ENCODE measurements around the gene DHX32. TPM values are rescaled to one million over a fixed set of nuclear protein-coding genes. Genes with fewer than 3 reads are reported as not detected.

Gene DHX32
- polyA plus RNA-seq, 10 donors: 13.1 to 22.0 (median 18.2) TPM

DNA sequence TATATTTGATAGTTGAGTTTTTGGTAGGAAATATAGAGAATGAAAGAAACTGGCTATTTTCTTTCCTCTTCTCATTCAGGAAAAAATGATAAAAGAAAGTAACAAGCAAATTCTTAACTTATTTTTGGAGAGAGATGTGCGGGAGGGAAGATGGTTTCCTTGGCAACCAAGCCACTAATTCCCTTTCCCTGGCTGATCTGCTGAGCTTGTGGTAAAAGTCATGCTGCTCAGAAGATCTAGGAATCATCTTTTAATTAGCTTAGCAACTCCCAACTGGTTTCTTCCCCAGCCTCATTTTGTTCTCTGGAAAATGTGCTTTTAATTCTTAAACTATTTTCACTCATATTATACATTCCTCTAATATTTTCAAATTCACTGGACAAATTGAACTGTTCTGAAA lies 69.8 kb downstream of the DHX32 start:
- DNase-seq: peak in 1 of 3 donors; percentile 11

- no peak for DNase-seq
These were observed 73.0 kb downstream of the DHX32 start for GRCh38 chr10:125808047-125808446.

- DNase-seq: no peak
These were observed 78.4 kb downstream of the DHX32 start for GRCh38 chr10:125802739-125803138.

DNA sequence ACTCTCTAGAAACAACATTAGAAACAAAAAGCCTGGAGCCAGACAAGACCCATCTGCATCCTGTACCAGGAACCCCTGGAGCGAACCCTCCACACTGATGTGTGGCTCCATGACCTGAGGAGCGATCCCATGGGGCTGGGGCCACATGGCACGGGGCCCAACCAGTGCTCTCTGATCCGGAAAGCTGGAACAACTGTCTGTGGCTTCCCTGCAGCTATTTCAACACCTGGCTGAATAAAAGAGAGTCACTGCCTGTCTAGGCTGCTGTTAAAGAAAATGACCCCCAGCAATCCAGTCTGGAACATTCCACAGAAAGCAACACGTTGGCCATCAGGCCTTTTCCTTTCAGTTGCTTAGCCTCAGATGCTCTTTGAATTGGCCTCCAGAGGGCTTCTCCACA lies 79.0 kb downstream of the DHX32 start:
- DNase-seq: no peak

DNA sequence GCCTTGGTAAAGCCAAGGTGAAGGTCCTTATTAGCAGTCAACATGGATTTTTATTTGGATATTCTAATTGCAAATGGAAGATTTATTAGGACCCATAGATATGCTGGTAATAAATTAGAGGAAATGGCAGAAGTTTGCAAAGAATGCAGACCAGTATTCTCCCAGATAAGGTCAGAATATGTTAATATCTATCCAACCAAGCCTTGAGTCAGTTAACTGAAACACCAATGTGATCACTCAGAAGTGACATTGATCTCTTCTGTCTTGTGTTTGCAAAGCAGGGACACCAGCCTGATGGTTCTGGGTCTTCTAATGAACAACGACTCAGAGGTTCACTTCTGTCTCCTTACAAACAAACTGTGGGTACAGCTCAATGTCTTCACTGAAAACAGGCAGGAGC lies 79.5 kb downstream of the DHX32 start:
- DNase-seq: no peak

GRCh38 chr10:125799451-125800182 lies 81.5 kb downstream of the DHX32 start:
- DNase-seq: no peak

DNA sequence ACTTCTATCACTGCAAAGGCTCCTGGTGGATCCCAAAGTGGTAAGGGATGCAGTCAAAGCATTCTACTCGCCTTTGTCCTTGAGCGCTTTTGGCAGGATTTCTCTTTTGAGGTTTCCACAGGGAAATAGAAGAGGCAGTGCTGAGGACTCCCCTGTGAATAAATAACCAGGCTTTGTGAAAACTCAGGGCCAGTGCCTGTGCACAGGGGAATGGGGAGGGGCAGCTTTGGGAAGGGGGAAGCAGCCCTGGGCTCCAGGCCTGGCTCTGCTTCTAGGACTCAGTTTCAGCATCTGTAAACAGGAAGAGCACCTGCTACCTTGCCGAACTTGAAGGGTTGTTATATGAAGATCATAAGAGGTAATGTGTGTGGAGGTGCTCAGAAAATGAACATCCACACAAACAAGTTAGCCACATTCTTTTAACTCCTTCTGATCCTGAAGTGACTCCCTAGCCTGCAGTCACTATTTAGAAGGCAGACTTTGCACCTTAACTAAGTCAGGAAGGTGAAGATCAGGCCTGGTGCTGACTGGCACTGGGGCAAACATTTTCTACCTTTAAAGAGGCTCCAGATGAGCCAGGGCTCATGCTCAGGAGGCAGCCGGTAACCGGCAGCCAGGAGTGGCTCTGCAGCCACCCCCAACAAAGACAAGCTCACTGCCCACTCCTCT lies 83.0 kb downstream of the DHX32 start:
- DNase-seq: no peak

DNA sequence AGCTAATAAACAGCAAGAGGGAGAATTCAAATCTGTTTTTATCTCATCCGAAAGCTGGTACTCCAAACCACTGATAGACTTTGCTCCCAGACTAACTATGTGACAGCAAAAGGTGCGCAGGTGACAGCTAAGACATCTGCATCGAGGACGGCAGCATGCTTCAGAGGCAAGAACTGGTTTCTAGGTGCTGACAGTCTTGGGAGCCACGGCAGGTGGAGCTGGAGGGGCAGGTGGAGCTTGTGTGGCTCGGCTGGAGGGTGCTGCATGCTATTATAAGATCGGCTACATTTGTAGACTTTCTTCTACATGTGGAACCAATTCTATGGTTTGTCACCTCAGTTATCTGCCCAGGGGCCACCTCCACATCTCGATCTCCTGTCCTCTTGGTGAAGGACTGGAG lies 83.7 kb downstream of the DHX32 start:
- DNase-seq: no peak

DNA sequence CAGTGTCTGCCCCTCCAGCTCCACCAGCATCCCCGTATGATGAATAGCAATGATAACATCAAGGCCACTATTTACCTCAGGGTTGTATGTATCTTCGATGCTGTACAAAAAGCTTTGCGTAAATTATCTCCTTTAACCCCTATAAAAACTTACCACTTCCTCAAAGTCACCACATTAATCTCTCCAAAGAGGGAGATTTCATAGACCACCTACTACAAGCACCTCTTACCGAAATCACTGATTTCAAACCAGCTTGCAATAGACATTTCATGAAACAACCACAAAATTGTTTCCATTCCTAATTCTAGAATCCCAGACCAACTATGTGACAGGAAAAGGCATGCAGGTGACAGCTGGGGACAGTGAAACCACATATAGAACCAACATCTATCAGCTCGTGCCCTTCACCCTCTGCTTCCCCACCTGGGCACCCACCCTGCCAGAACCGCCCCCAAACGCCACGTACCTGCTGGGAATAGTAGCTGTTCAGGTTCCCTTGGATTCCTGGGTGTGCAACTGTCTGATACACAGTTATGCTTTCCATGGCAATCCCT lies 85.4 kb downstream of the DHX32 start:
- DNase-seq: no peak

DNA sequence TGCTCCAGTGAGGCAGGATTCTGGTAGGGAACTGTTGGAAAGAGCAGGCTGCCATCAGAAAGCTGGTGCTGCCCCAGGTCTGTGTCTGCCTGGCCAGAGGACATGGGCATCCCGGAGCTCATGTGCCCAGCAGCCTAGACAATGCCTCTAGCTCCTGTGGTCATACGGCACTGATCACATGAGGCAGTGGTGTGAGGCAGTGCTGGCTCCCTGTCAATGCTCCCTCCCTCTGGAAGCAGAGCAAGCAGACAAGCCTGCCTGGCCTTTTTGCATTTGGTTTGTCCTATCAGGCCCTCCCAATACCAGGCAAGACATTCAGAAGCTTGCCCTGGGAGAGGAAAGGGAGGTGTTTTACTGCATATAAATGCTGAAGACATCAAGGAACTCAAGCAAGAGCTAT lies 86.0 kb downstream of the DHX32 start:
- no peak for DNase-seq

DNA sequence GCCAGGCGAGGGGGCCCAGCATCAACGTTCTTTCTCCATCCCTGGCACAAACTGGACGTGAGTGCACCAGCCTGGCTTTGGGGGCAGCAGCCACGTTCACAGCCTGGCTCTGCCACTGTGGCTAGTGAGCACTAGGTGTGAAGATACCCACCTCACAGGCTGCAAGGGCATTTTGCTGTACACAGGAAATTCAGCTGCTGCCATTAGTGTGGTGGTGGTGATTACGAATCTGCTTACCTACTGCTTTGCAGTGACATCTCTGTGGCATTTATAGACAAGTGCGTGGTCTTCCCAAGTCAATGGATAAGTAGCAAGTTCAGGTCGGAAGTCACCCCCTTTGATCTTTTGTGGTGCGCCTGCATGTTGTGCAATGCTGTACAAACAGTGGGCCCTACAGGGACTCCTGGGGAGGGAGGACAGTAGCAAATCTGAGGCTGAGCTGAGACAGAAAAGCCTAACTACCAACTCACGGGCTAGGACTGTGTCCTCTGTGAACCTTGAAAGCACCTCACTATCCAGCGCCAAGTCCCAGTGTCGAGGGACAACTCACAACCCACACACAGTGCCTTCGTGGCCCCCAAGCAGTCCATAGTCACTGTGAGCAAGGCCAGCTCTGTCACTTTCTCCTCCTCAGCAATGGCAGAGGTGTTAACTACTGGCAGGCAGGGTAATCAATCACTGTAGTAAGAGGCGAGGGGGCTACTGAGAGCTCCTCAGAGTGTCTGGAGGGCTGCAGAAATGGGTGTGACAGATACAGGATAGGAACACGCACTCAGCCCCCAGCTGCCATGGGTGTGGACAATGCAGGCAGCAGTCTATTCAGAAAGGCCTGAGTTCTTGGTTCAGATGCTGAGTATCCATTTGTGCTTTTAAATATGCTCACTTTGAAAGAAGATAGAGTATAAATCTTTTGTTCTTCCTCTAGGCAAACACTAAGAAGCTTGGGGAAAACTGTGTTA lies 88.5 kb downstream of the DHX32 start:
- DNase-seq: no peak

DNA sequence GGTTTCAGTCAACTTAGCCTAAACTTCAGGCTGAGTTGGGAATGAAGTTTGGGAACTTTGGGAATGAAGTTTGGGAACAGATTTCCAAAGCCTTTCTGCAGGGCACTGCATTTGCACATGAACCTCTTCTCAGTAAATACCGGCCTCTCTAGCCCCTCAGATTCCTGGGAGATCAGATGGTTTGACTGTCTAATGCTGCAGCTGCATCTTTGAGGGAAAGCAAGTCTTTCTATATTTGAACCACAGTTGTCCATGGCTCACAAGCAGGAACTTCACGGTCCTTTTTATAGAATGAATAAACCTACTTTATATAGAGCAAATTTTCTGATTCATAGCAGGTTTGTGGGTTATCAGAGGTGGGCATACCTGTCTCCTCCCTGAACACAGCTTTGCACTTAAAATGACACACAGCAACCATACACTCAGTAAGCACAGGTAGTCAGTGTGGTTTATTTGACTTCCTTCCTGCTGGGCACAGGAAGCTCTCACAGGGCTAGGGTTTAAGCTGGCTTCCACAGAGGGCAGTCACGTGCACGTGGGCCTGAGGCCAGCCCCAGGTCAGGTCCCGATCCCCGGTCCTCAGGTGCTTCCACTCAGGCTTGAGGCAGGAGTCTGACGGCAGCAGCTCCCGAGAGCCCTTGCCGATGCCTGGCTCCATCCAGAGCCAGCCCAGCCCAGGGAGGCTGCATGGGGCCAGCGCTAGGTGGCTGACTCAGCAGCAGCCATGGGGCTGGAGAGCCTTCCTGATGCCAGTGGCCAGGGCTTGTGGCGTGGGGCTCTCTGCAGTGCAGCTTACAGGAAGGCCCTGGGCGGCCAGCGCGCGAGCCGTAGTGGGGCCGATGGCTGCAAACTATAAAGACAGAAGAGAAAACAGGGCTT lies 92.7 kb downstream of the DHX32 start:
- no peak for DNase-seq

Other genes with a start within 250 kb of the DHX32 start
- not detected for gene TEX36, start 198.1 kb downstream of the DHX32 start, polyA plus RNA-seq (ENCODE audit: insufficient read length in 10 of 10)
- 10 to 100 TPM; 13.5 to 27.4 (median 21.0) TPM for gene EDRF1, start 161.6 kb downstream of the DHX32 start, polyA plus RNA-seq (ENCODE audit: insufficient read length in 10 of 10)
- gene MMP21, start 105.5 kb downstream of the DHX32 start, polyA plus RNA-seq (ENCODE audit: insufficient read length in 10 of 10): under 1 TPM; 0.16 to 0.56 (median 0.33) TPM
- gene UROS, start 58.0 kb downstream of the DHX32 start, polyA plus RNA-seq (ENCODE audit: insufficient read length in 10 of 10): 10 to 100 TPM; 43.6 to 61.3 (median 55.9) TPM
- 10 to 100 TPM; 51.8 to 68.3 (median 60.1) TPM for gene BCCIP, start 57.7 kb downstream of the DHX32 start, polyA plus RNA-seq (ENCODE audit: insufficient read length in 10 of 10)
- 1 to 10 TPM in 1 of 10 donors, under 1 TPM in 9; 0.27 to 2.3 (median 0.68) TPM for gene FANK1, start 15.3 kb upstream of the DHX32 start, polyA plus RNA-seq (ENCODE audit: insufficient read length in 10 of 10)

Data from muscle of back (tissue), 11 donors.